ENCODE results near the gene RHO.

RHO gene

DNA sequence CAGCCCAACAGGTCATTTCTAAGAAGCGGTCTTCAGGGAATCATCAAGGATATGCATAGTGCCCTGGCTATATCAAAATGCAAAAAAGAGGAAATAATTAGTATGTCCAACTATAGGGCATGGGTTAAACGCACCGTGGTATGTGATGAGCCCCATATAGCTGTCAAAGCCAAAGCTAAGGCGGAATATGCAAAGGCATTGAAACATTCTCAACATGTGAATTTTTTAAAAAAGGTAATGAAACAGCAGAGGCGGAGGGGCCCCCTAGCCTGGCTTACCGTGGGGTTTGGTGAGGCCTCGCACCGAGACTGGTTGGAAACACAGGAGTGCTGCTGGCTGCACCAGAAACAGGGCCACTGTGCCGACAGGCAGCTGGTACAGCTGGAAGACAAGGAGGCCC, 54.9 kb downstream of the RHO start:
- Histone ChIP-seq H3K9me3 (ENCODE audit: severe bottlenecking) (no peaks in the 10 kb centered on the region), H3K27me3 (ENCODE audit: insufficient read depth, low read depth, severe bottlenecking) (no peaks in the 10 kb centered on the region), H3K36me3 (peaks cover 4% of the 10 kb centered on the region; the same call in 1 of the 2 replicates), H3K4me3 (ENCODE audit: low read depth, low read length) (no peak overlapping the region), H3K27ac (no peak overlapping the region)
- TF ChIP-seq CTCF (IDR thresholded peaks at IDR 0.05; ENCODE audit: low read depth, low read length): no peak
- no peak for DNase-seq

- H3K4me3 ChIP-seq (ENCODE audit: low read depth, low read length): no peak overlapping the region
- DNase-seq: no peak
- H3K27ac ChIP-seq: no peak overlapping the region
- TF ChIP-seq CTCF (IDR thresholded peaks at IDR 0.05; ENCODE audit: low read depth, low read length): no peak
- no peaks in the 10 kb centered on the region for H3K9me3 ChIP-seq (ENCODE audit: severe bottlenecking)
- H3K36me3 ChIP-seq: peaks cover 4% of the 10 kb centered on the region; the same call in 1 of the 2 replicates
- no peaks in the 10 kb centered on the region for H3K27me3 ChIP-seq (ENCODE audit: insufficient read depth, low read depth, severe bottlenecking)
Observed at GRCh38 chr3:129584631-129585030, 56.2 kb downstream of the RHO start.

Data from WERI-Rb-1 (cell line).